Adipose tissue (tissue), 3 donors: Measurements from ENCODE around the gene ANKRD26. TPM values are rescaled to one million over a fixed set of nuclear protein-coding genes. Genes with fewer than 3 reads are reported as not detected.

Experiments
- H3K27ac ChIP-seq: one replicate; pipeline ENCODE4 v1.5.1; 2013; ENCODE audit warnings: low read depth, low read length
- WGBS, 3 donors: extraction: QIAGEN DNeasy Blood & Tissue Kit; methylation state at CpG; one replicate each; pipeline ENCODE4 v1.1.7; 2013; 5-methylcytosine and 5-hydroxymethylcytosine counted together
- polyA plus RNA-seq, 3 donors: library from polyadenylated mRNA; stranded (reverse); fragments of 200-250 nt; gene quantifications; one replicate each; pipeline ENCODE4 v1.2.3, GENCODE V29; 2013
- donor health status: healthy with polysubstance abuse.
- donor health status: Bipolar disorder and iron deficiency.
- donor health status: healthy.

Gene ANKRD26
- polyA plus RNA-seq, 3 donors = 1.2 to 3.1 (median 1.4) TPM

- 92% methylated on average over 5 of the region's 5 CpGs for WGBS, 3 donors
- H3K27ac ChIP-seq = no peak overlapping the region
Observed at GRCh38 chr10:27035163-27035562, 65.1 kb downstream of the ANKRD26 start.

DNA sequence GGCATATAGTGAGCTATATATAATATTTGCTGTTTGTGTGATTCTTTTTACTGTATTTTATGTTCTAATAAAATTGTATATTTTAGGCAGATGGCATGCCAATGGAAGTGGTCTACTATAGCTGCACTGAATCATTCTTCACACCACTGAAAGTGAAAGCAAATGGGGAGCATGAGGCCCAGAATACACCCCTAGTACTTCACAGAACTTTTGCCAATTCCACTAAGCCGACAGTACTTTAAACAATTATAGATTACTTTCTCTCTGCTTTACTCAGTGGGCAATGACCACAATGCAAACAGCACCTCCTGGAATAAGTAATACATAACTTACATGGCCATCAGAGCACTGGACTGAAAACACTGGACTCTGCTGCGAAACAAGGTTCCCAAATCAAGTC is 70.2 kb downstream of the ANKRD26 start:
- 85 to 91% (median 91%) methylated on average over 2 of the region's 2 CpGs for WGBS, 3 donors
- no peak overlapping the region for H3K27ac ChIP-seq

DNA sequence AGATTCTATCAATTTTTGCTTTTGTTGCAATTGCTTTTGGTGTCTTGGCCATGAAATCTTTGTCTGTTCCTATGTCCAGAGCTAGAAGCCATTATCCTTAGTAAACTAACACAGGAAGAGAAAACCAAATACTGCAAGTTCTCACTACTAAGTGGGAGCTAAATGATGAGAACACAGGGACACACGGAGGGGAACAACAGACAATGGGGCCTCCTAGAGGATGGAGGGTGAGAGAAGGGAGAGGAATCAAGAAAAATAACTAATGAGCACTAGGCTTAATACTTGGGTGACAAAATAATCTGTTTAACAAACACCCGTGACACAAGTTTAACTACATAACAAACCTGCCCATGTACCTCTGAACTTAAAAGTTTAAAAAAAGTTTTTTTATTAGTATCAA is 78.2 kb downstream of the ANKRD26 start:
- H3K27ac ChIP-seq = no peak overlapping the region
- WGBS, 3 donors = 75 to 94% (median 91%) methylated on average over 2 of the region's 2 CpGs

DNA sequence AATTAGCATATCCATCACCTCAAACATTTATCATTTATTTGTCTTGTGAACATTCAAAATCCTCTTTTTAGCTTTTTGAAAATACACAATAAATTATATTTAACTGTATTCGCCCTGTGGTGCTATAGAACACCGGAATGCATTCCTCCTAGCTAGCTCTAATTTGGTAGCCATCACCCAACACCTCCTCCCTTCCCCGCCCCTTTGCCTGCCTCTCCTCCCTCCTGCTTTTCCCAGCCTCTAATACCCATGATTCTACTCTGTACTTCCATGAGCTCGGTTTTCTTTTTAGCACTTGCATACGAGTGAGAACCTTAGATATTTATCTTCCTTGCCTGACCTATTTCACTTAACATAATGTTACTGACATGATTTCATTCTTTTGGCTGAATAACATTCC is 80.1 kb downstream of the ANKRD26 start:
- WGBS, 3 donors = 85 to 93% (median 92%) methylated on average over 5 of the region's 5 CpGs
- H3K27ac ChIP-seq = no peak overlapping the region

GRCh38 chr10:27019827-27020226 is 80.5 kb downstream of the ANKRD26 start:
- no peak overlapping the region for H3K27ac ChIP-seq
- 78 to 89% (median 79%) methylated on average over 4 of the region's 4 CpGs for WGBS, 3 donors

GRCh38 chr10:26997610-26998009 is 102.7 kb downstream of the ANKRD26 start:
- 93 to 98% (median 95%) methylated on average over 9 of the region's 9 CpGs for WGBS, 3 donors
- H3K27ac ChIP-seq = no peak overlapping the region

DNA sequence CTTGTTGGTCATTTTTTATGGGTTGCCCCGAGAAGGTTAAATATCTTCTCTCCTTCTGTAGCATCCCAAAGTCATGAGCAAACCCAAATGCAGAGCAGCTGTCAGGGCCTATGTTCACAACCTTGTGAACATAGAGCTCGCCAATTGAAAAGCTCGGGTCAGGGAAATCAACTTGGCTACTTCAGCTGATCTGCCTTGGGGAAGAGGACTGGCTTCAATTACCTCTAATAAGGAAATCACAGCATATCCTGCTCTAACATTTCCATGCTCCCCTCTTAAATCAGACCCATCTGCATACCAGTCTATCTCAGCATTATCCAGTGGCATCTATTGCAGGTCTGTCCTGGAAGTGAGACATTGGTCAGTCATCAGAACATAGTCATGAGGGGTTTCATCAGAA is 105.6 kb downstream of the ANKRD26 start:
- no peak overlapping the region for H3K27ac ChIP-seq
- WGBS, 3 donors = 92 to 100% (median 96%) methylated on average over 3 of the region's 3 CpGs

- H3K27ac ChIP-seq = no peak overlapping the region
- WGBS, 3 donors = 53 to 86% (median 80%) methylated on average over 1 of the region's 1 CpG
Observed at GRCh38 chr10:26987851-26988250, 112.4 kb downstream of the ANKRD26 start.

- H3K27ac ChIP-seq = no peak overlapping the region
- 79 to 93% (median 86%) methylated on average over 1 of the region's 1 CpG for WGBS, 3 donors
Observed at GRCh38 chr10:26983156-26983555, 117.1 kb downstream of the ANKRD26 start.

DNA sequence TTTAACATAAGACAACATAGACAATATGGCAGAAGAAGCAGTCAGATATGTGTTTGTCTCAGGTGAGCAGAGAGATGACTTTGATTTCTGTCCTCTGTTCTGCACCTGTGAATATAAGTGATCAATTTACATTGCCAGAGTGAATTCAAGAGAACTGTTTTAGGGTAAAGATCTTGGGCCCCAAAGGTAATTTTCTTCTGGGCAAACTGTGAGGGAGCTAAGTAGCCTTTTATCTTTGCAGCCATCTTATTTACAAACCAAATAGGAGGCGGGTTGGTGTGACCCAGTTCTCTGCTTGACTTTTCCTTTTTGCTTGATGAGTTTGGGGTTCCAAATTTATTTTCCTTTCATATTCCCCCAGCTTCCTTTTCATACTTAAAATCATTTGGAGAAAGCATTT is 118.2 kb downstream of the ANKRD26 start:
- WGBS, 3 donors = 72 to 91% (median 88%) methylated on average over 1 of the region's 1 CpG
- H3K27ac ChIP-seq = no peak overlapping the region

DNA sequence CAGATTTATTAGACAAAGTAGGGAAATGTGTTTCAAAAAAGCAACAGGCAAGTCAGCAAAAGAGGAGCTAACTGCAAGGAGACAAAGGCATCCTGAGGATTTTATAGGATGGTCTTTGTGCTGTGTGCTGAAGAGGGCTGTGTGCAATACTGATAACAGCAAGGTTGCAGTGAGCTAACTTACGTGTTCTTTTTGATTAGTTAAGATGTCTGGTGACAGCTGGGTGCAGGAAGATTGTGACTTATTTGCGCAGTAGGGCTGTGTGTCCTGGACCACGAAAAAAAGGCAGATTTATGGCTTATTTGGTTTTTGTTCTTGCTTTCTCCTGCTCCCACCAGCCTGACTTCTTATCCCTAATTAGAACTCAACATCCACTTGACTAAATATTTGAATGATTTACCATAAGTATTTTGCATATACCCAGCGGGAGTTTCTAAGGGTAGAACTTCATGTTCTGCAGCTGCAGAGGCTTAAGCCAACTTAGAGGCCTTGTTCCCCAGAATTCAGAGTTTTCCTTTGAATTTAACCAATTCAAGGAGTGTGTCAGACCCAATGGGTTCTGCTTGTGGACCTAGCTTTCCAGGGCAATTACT is 119.0 kb downstream of the ANKRD26 start:
- H3K27ac ChIP-seq = no peak overlapping the region
- 66 to 91% (median 87%) methylated on average over 4 of the region's 4 CpGs for WGBS, 3 donors

DNA sequence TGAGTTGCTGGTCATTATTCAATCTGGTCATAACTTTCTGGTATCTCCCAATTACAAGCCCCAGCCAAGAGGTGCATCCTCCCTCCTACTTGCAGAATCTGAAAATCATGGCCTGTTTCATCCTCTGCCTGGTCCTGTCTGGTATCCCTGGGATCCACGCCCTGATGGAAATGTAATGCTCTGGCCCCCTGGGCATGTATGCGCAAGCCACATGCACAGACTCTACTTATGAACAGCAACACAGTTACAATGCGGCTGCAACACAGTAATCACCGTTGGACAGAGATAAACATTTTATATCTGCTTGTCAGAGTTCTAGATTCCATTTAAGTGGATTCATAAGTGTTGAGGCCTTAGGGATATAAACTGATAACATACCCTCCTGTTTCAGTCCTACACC is 121.8 kb downstream of the ANKRD26 start:
- no peak overlapping the region for H3K27ac ChIP-seq
- WGBS, 3 donors = 96 to 99% (median 98%) methylated on average over 4 of the region's 4 CpGs

DNA sequence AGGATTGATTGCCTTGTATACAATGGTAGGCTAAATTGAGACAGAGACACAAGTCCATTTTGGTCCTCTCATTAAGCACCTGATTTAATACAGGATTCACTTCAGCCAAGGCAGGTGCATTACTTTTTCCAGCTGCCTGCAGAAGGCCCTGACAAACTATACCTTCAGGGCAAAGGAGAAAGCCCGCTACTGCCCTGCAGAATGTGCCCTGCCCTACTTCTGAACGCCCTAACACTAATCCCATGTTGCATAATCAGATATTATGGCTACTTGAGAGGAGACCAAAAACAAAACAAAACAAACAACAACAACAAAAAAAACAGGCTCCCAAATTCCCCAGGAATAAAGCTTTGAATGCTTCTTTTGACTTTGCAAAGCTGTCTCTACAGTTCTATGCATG is 122.7 kb downstream of the ANKRD26 start:
- H3K27ac ChIP-seq = no peak overlapping the region
- WGBS, 3 donors = 84 to 96% (median 86%) methylated on average over 2 of the region's 2 CpGs

- H3K27ac ChIP-seq = no peak overlapping the region
- WGBS, 3 donors = 91 to 95% (median 95%) methylated on average over 4 of the region's 4 CpGs
Observed at GRCh38 chr10:26970667-26971066, 129.6 kb downstream of the ANKRD26 start.

DNA sequence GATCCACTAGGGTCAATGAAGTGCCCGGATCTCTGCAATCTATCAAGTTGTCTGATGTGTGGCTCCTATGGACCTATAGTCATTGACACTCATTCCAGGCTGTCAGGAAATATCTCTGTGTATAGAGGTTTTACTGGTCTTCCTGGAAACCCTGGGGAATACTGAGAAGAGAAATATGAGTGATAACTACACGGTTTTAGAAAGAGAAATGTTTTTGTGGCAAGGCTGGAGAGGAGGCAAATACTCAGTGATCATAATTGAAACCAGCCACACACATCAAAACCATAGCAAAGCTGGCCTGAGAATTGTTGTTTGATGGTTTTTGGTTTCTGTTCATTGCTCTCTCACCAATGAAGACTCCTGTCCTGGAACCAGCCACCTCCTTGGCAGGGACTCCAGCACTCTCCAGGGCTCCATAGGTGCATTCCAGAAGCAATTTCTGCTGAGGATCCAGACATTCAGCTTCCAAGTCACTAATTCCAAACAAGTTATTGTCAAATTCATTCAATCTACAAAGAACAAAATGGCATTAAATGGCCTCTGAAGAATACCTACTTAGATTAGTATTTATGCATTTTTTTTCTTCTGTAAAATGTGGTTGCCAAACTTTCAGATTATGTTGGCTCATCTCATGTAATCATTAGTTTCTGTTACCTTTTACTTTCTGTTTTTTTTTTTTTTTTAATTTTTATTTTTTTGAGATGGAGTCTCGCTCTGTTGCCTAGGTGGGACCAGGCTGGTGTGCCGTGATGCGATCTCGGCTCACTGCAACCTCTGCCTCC is 131.0 kb downstream of the ANKRD26 start:
- WGBS, 3 donors = 87 to 90% (median 89%) methylated on average over 6 of the region's 6 CpGs
- no peak overlapping the region for H3K27ac ChIP-seq

- no peak overlapping the region for H3K27ac ChIP-seq
- WGBS, 3 donors = 70 to 84% (median 75%) methylated on average over 3 of the region's 3 CpGs
Observed at GRCh38 chr10:26962835-26963234, 137.5 kb downstream of the ANKRD26 start.

DNA sequence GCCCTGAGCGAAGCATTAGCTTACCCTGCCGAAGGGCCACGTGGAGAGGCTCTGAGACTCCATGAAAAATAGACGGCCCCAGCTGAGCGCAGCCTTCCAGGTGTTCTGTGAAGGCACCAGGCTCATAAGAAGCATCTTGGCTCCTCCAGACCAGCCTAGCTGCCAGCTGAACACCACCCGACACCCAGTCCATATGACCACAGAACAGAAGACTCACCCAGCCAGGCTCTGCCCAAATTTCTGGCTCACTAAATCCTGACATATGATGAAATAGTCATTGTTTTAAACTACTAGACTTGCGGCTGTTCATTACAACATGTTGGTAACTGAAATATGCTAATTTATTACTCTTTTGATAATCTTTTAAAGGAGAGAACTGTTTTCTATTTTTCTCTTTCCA is 140.0 kb downstream of the ANKRD26 start:
- H3K27ac ChIP-seq = no peak overlapping the region
- 88 to 92% (median 89%) methylated on average over 7 of the region's 7 CpGs for WGBS, 3 donors

DNA sequence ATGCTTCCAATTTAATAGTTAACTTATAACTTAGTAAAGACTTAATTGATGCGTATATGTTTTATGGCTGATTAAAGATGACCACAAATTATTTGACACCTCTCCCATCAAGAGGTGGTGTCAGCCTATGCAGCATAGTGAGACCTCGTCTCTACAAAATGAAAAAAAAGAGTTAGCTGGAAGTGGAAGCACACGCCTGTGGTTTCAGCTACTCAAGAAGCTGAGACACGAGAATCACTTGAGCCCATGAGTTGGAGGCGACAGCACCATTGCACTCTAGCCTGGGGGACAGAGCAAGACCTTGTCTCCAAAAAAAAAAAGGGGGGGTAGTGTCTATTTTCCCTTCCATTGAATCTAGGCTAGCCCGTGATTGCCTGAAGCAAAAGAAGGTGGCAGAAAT is 140.5 kb downstream of the ANKRD26 start:
- 87 to 93% (median 88%) methylated on average over 6 of the region's 6 CpGs for WGBS, 3 donors

More for the DNA sequence above, 140.5 kb downstream of the ANKRD26 start:
- no peak overlapping the region for H3K27ac ChIP-seq
